RWPE1 (cell line): ENCODE data around the gene ZNF491.

Experiments used
- CTCF ChIA-PET: fragments of 350-600 bp; sonication (Branson Sonifier 250); formaldehyde crosslinking; extraction: SDS; loops from one replicate; lab custom pipeline; 2021; lab: Yijun Ruan, JAX
- POLR2A ChIA-PET: fragments of 400-600 bp; formaldehyde crosslinking; extraction: SDS; loops from one replicate; lab custom pipeline; 2020; ENCODE audit warnings: antibody characterized with exemption; ENCODE audit not compliant: low non-redundant PET; lab: Yijun Ruan, JAX
- DNase-seq: peaks from one replicate; pipeline ENCODE4 v3.0.0; 2012; ENCODE audit warnings: low spot score
- H3K27ac ChIP-seq: fragments of 450-650 bp; 2 replicates; pipeline ENCODE4 v1.5.1; 2017
- CTCF ChIP-seq: fragments of 450-650 bp; conservative IDR thresholded peaks from 2 replicates; pipeline ENCODE4 v1.5.1; 2017; ENCODE audit warnings: low read depth, mild to moderate bottlenecking

ZNF491 gene

GRCh38 chr19:11797491-11797890 lies 832 bp upstream of the ZNF491 start:
- DNase-seq, result peak; percentile 93
- ChIA-PET CTCF (interaction anchor here (0.6 to 2.7 kb wide), 16 partner anchors 15 to 343 kb away, joined by 3 to 28 read pairs (median 4); partner anchors contain the start of gene ZNF844), POLR2A (interaction anchor here (0.6 kb wide), 1 partner anchor 57 kb away, joined by 3 read pairs; no protein-coding TSS in a partner anchor)
- peak overlapping the region; percentile 67 for H3K27ac ChIP-seq
- peak; percentile 93 for TF ChIP-seq CTCF

GRCh38 chr19:11806354-11807098 lies 8.2 kb downstream of the ZNF491 start:
- no peak overlapping the region for H3K27ac ChIP-seq
- ChIA-PET POLR2A (no interaction called here), CTCF (no interaction called here)
- TF ChIP-seq CTCF, result no peak
- no peak for DNase-seq

- DNase-seq, result no peak
- ChIA-PET POLR2A (no interaction called here), CTCF (no interaction called here)
- no peak overlapping the region for H3K27ac ChIP-seq
- no peak for TF ChIP-seq CTCF
These were observed 8.7 kb downstream of the ZNF491 start for GRCh38 chr19:11807099-11807380.

GRCh38 chr19:11813703-11814028 lies 15.3 kb downstream of the ZNF491 start:
- DNase-seq, result no peak
- ChIA-PET CTCF (interaction anchor here (0.6 to 1.0 kb wide), 2 partner anchors 15 to 343 kb away, joined by 3 to 6 read pairs; partner anchors contain the start of genes ZNF491 and ZNF625), POLR2A (interaction anchor here (0.6 kb wide), 3 partner anchors 60 to 178 kb away, joined by 3 to 6 read pairs (median 3); no protein-coding TSS in a partner anchor)
- H3K27ac ChIP-seq, result peak overlapping the region; percentile 95
- no peak for TF ChIP-seq CTCF

GRCh38 chr19:11814029-11814699 lies 15.8 kb downstream of the ZNF491 start, which contains the start of gene ZNF440:
TSS of gene ZNF440 (plus strand) at chr19:11814273. CDS start at chr19:11814448, 175 bp downstream.
- TF ChIP-seq CTCF, result no peak
- ChIA-PET POLR2A (interaction anchor here (0.6 kb wide), 2 partner anchors 178 to 474 kb away, joined by 3 to 6 read pairs; no protein-coding TSS in a partner anchor), CTCF (interaction anchor here (1.0 to 1.3 kb wide), 2 partner anchors 16 kb away, joined by 5 to 6 read pairs; partner anchors contain the start of gene ZNF491)
- DNase-seq, result peak; percentile 98
- peak within 1 kb of the TSS; percentile 95 for H3K27ac ChIP-seq

- TF ChIP-seq CTCF, result no peak
- peak overlapping the region; percentile 95 for H3K27ac ChIP-seq
- peak; percentile 45 for DNase-seq
- POLR2A ChIA-PET, result interaction anchor here (0.6 kb wide), 1 partner anchor 474 kb away, joined by 3 read pairs; no protein-coding TSS in a partner anchor
- CTCF ChIA-PET, result interaction anchor here (0.5 to 1.3 kb wide), 2 partner anchors 17 to 887 kb away, joined by 4 to 5 read pairs; no protein-coding TSS in a partner anchor
These were observed 16.3 kb downstream of the ZNF491 start for GRCh38 chr19:11814700-11815035.
